ENCODE measurements around the gene SRGAP3.

The SRGAP3 gene

GRCh38 chr3:9173445-9173844 is 76.0 kb downstream of the SRGAP3 start:
- Histone ChIP-seq H3K36me3 (ENCODE audit: insufficient read depth, low read length) (no peaks in the 10 kb centered on the region), H3K9ac (ENCODE audit: low read depth, low read length) (no peak overlapping the region), H3K4me1 (ENCODE audit: insufficient read depth, low read length) (no peaks in the 10 kb centered on the region), H3K9me3 (ENCODE audit: control insufficient read depth, insufficient read depth, low read length) (no peaks in the 10 kb centered on the region)

GRCh38 chr3:9172851-9173321 is 76.6 kb downstream of the SRGAP3 start:
- Histone ChIP-seq H3K9me3 (ENCODE audit: control insufficient read depth, insufficient read depth, low read length) (no peaks in the 10 kb centered on the region), H3K36me3 (ENCODE audit: insufficient read depth, low read length) (no peaks in the 10 kb centered on the region), H3K9ac (ENCODE audit: low read depth, low read length) (no peak overlapping the region), H3K4me1 (ENCODE audit: insufficient read depth, low read length) (no peaks in the 10 kb centered on the region)

GRCh38 chr3:9170851-9171160 is 78.6 kb downstream of the SRGAP3 start:
- Histone ChIP-seq H3K9me3 (ENCODE audit: control insufficient read depth, insufficient read depth, low read length) (no peaks in the 10 kb centered on the region), H3K9ac (ENCODE audit: low read depth, low read length) (no peak overlapping the region), H3K4me1 (ENCODE audit: insufficient read depth, low read length) (no peaks in the 10 kb centered on the region), H3K36me3 (ENCODE audit: insufficient read depth, low read length) (no peaks in the 10 kb centered on the region)

GRCh38 chr3:9169956-9170850 is 79.2 kb downstream of the SRGAP3 start:
- H3K9ac ChIP-seq (ENCODE audit: low read depth, low read length): no peak overlapping the region
- no peaks in the 10 kb centered on the region for H3K36me3 ChIP-seq (ENCODE audit: insufficient read depth, low read length)
- no peaks in the 10 kb centered on the region for H3K4me1 ChIP-seq (ENCODE audit: insufficient read depth, low read length)
- H3K9me3 ChIP-seq (ENCODE audit: control insufficient read depth, insufficient read depth, low read length): no peaks in the 10 kb centered on the region

GRCh38 chr3:9169326-9169725 is 80.1 kb downstream of the SRGAP3 start:
- no peak overlapping the region for H3K9ac ChIP-seq (ENCODE audit: low read depth, low read length)
- H3K36me3 ChIP-seq (ENCODE audit: insufficient read depth, low read length): no peaks in the 10 kb centered on the region
- H3K4me1 ChIP-seq (ENCODE audit: insufficient read depth, low read length): no peaks in the 10 kb centered on the region

GRCh38 chr3:9168241-9168741 is 81.2 kb downstream of the SRGAP3 start:
- Histone ChIP-seq H3K9me3 (ENCODE audit: control insufficient read depth, insufficient read depth, low read length) (no peaks in the 10 kb centered on the region), H3K4me1 (ENCODE audit: insufficient read depth, low read length) (no peaks in the 10 kb centered on the region), H3K9ac (ENCODE audit: low read depth, low read length) (no peak overlapping the region), H3K36me3 (ENCODE audit: insufficient read depth, low read length) (no peaks in the 10 kb centered on the region)

More at GRCh38 chr3:9169326-9169725, 80.1 kb downstream of the SRGAP3 start:
- H3K9me3 ChIP-seq (ENCODE audit: control insufficient read depth, insufficient read depth, low read length): no peaks in the 10 kb centered on the region

- Histone ChIP-seq H3K36me3 (ENCODE audit: insufficient read depth, low read length) (no peaks in the 10 kb centered on the region), H3K4me1 (ENCODE audit: insufficient read depth, low read length) (no peaks in the 10 kb centered on the region), H3K9ac (ENCODE audit: low read depth, low read length) (no peak overlapping the region), H3K9me3 (ENCODE audit: control insufficient read depth, insufficient read depth, low read length) (no peaks in the 10 kb centered on the region)
Observed at GRCh38 chr3:9167222-9167621, 82.2 kb downstream of the SRGAP3 start.

GRCh38 chr3:9165421-9165820 is 84.0 kb downstream of the SRGAP3 start:
- Histone ChIP-seq H3K9ac (ENCODE audit: low read depth, low read length) (no peak overlapping the region), H3K9me3 (ENCODE audit: control insufficient read depth, insufficient read depth, low read length) (no peaks in the 10 kb centered on the region), H3K4me1 (ENCODE audit: insufficient read depth, low read length) (no peaks in the 10 kb centered on the region), H3K36me3 (ENCODE audit: insufficient read depth, low read length) (no peaks in the 10 kb centered on the region)

GRCh38 chr3:9163289-9163688 is 86.2 kb downstream of the SRGAP3 start:
- no peaks in the 10 kb centered on the region for H3K36me3 ChIP-seq (ENCODE audit: insufficient read depth, low read length)
- no peaks in the 10 kb centered on the region for H3K4me1 ChIP-seq (ENCODE audit: insufficient read depth, low read length)
- no peaks in the 10 kb centered on the region for H3K9me3 ChIP-seq (ENCODE audit: control insufficient read depth, insufficient read depth, low read length)
- no peak overlapping the region for H3K9ac ChIP-seq (ENCODE audit: low read depth, low read length)

- Histone ChIP-seq H3K9ac (ENCODE audit: low read depth, low read length) (no peak overlapping the region), H3K4me1 (ENCODE audit: insufficient read depth, low read length) (no peaks in the 10 kb centered on the region), H3K9me3 (ENCODE audit: control insufficient read depth, insufficient read depth, low read length) (no peaks in the 10 kb centered on the region), H3K36me3 (ENCODE audit: insufficient read depth, low read length) (no peaks in the 10 kb centered on the region)
Observed at GRCh38 chr3:9161811-9162210, 87.6 kb downstream of the SRGAP3 start.

GRCh38 chr3:9161298-9161697 is 88.1 kb downstream of the SRGAP3 start:
- Histone ChIP-seq H3K4me1 (ENCODE audit: insufficient read depth, low read length) (no peaks in the 10 kb centered on the region), H3K9ac (ENCODE audit: low read depth, low read length) (no peak overlapping the region), H3K36me3 (ENCODE audit: insufficient read depth, low read length) (no peaks in the 10 kb centered on the region)

GRCh38 chr3:9158865-9159630 is 90.4 kb downstream of the SRGAP3 start:
- Histone ChIP-seq H3K36me3 (ENCODE audit: insufficient read depth, low read length) (no peaks in the 10 kb centered on the region), H3K4me1 (ENCODE audit: insufficient read depth, low read length) (no peaks in the 10 kb centered on the region; the same call in 1 of the 2 replicates)

More at GRCh38 chr3:9161298-9161697, 88.1 kb downstream of the SRGAP3 start:
- H3K9me3 ChIP-seq (ENCODE audit: control insufficient read depth, insufficient read depth, low read length): no peaks in the 10 kb centered on the region

GRCh38 chr3:9157651-9158362 is 91.6 kb downstream of the SRGAP3 start:
- Histone ChIP-seq H3K4me1 (ENCODE audit: insufficient read depth, low read length) (no peaks in the 10 kb centered on the region; the same call in 1 of the 2 replicates), H3K9me3 (ENCODE audit: control insufficient read depth, insufficient read depth, low read length) (no peaks in the 10 kb centered on the region), H3K36me3 (ENCODE audit: insufficient read depth, low read length) (no peaks in the 10 kb centered on the region), H3K9ac (ENCODE audit: low read depth, low read length) (no peak overlapping the region)

More at GRCh38 chr3:9158865-9159630, 90.4 kb downstream of the SRGAP3 start:
- no peak overlapping the region for H3K9ac ChIP-seq (ENCODE audit: low read depth, low read length)
- no peaks in the 10 kb centered on the region for H3K9me3 ChIP-seq (ENCODE audit: control insufficient read depth, insufficient read depth, low read length)

GRCh38 chr3:9156604-9157003 is 92.8 kb downstream of the SRGAP3 start:
- H3K4me1 ChIP-seq (ENCODE audit: insufficient read depth, low read length): no peaks in the 10 kb centered on the region; the same call in 1 of the 2 replicates
- H3K36me3 ChIP-seq (ENCODE audit: insufficient read depth, low read length): no peaks in the 10 kb centered on the region
- no peak overlapping the region for H3K9ac ChIP-seq (ENCODE audit: low read depth, low read length)
- H3K9me3 ChIP-seq (ENCODE audit: control insufficient read depth, insufficient read depth, low read length): no peaks in the 10 kb centered on the region

Data from ES-I3 (cell line).